GM19397 (cell line): ENCODE data around the gene BCL7C.
"Not testable (repeated sequence)": the region's sequence is repeated elsewhere in the genome, so short reads cannot be mapped to it uniquely, and the experiment has no call there.

Source experiments
- ATAC-seq: cut with Tn5 transposase; IDR thresholded peaks from one replicate; pipeline ENCODE4 v1.9.1; 2021; ENCODE audit warnings: mild to moderate bottlenecking, moderate library complexity; ENCODE audit not compliant: unreplicated experiment

The BCL7C gene

GRCh38 chr16:30893744-30894539 is at the start of gene BCL7C:
Gene BCL7C (minus strand): TSS chr16:30894077. CDS start chr16:30893944, 133 bp downstream.
- ATAC-seq, result peak; percentile 80

GRCh38 chr16:30942426-30942806 is 48.5 kb upstream of the BCL7C start:
- ATAC-seq, result no peak

- ATAC-seq, result peak; percentile 84
Measured at GRCh38 chr16:30941600-30942425, 47.9 kb upstream of the BCL7C start.

GRCh38 chr16:30939571-30939970 is 45.7 kb upstream of the BCL7C start:
- ATAC-seq, result not testable (repeated sequence)

- no peak for ATAC-seq
Measured at GRCh38 chr16:30937692-30938091, 43.8 kb upstream of the BCL7C start.

- no peak for ATAC-seq
Measured at GRCh38 chr16:30934827-30935557, 41.1 kb upstream of the BCL7C start.

- ATAC-seq, result no peak
Measured at GRCh38 chr16:30931068-30931650, 37.3 kb upstream of the BCL7C start.

- no peak for ATAC-seq
Measured at GRCh38 chr16:30930160-30930571, 36.3 kb upstream of the BCL7C start.

GRCh38 chr16:30929167-30929566 is 35.3 kb upstream of the BCL7C start:
- ATAC-seq, result no peak

- no peak for ATAC-seq
Measured at GRCh38 chr16:30928390-30928789, 34.5 kb upstream of the BCL7C start.

GRCh38 chr16:30927789-30928378 is 34.0 kb upstream of the BCL7C start:
- ATAC-seq, result no peak

GRCh38 chr16:30926937-30927788 is 33.3 kb upstream of the BCL7C start:
- ATAC-seq, result no peak

GRCh38 chr16:30925995-30926811 is 32.3 kb upstream of the BCL7C start:
- no peak for ATAC-seq

GRCh38 chr16:30925632-30925987 is 31.7 kb upstream of the BCL7C start:
- ATAC-seq, result no peak

GRCh38 chr16:30924913-30925631 is 31.2 kb upstream of the BCL7C start:
- no peak for ATAC-seq

GRCh38 chr16:30924076-30924912 is 30.4 kb upstream of the BCL7C start:
- ATAC-seq, result no peak

- no peak for ATAC-seq
Measured at GRCh38 chr16:30923554-30924075, 29.7 kb upstream of the BCL7C start, which contains the start of gene FBXL19. Gene FBXL19 (plus strand): TSS chr16:30923572. CDS start chr16:30925755, 2,183 bp downstream.
